AG04449 (cell line): Measurements from ENCODE around the gene LAGE3.

Source experiments
- CTCF ChIA-PET: fragments of 350-600 bp; formaldehyde crosslinking; extraction: SDS; loops from one replicate; lab custom pipeline; 2021; ENCODE audit warnings: antibody characterized with exemption; lab: Yijun Ruan, JAX
- POLR2A ChIA-PET: fragments of 400-600, 350-600 bp; formaldehyde crosslinking; extraction: SDS; loops from one replicate; lab custom pipeline; 2020; ENCODE audit warnings: antibody characterized with exemption, inconsistent platforms; lab: Yijun Ruan, JAX
- DNase-seq: peaks from one replicate; pipeline ENCODE4 v3.0.0-alpha.2; 2010; ENCODE audit warnings: low read depth, low spot score
- H3K4me3 ChIP-seq: 2 replicates; pipeline ENCODE4 v1.5.1; 2011; ENCODE audit warnings: low read depth, mild to moderate bottlenecking, control low read depth, low read length
- CTCF ChIP-seq: IDR thresholded peaks from one replicate; pipeline ENCODE4 v1.5.1; 2011; ENCODE audit warnings: mild to moderate bottlenecking, moderate library complexity, low read length, control low read depth, inconsistent platforms; ENCODE audit not compliant: insufficient read depth; ENCODE audit errors: missing control alignments

Gene LAGE3

GRCh38 chrX:154458954-154459778 is 19.9 kb downstream of the LAGE3 start:
- ChIA-PET CTCF (interaction anchor here (1.3 kb wide), 1 partner anchor 18 kb away, joined by 4 read pairs; no protein-coding TSS in a partner anchor), POLR2A (interaction anchor here (0.6 to 2.7 kb wide), 9 partner anchors 9 to 59 kb away, joined by 3 to 16 read pairs (median 4); partner anchors contain the start of genes FAM50A, LAGE3, SLC10A3 and UBL4A)
- no peak for TF ChIP-seq CTCF
- peak overlapping the region; percentile 72 for H3K4me3 ChIP-seq
- no peak for DNase-seq

GRCh38 chrX:154458116-154458953 is 20.7 kb downstream of the LAGE3 start, which contains the start of gene PLXNA3:
TSS of gene PLXNA3 (plus strand) at chrX:154458281. CDS start at chrX:154460184, 1,903 bp downstream.
- peak within 1 kb of the TSS; percentile 72 for H3K4me3 ChIP-seq
- no peak for DNase-seq
- no peak for TF ChIP-seq CTCF
- ChIA-PET CTCF (interaction anchor here (1.3 kb wide), 1 partner anchor 18 kb away, joined by 4 read pairs; no protein-coding TSS in a partner anchor), POLR2A (interaction anchor here (0.7 to 2.7 kb wide), 8 partner anchors 9 to 75 kb away, joined by 3 to 16 read pairs (median 4); partner anchors contain the start of genes FAM50A, LAGE3 and SLC10A3)

GRCh38 chrX:154457491-154458115 is 21.5 kb downstream of the LAGE3 start:
- H3K4me3 ChIP-seq: peak overlapping the region; percentile 52
- ChIA-PET POLR2A (interaction anchor here (0.7 to 1.0 kb wide), 2 partner anchors 12 to 76 kb away, joined by 3 read pairs; no protein-coding TSS in a partner anchor), CTCF (no interaction called here)
- TF ChIP-seq CTCF: no peak
- DNase-seq: no peak

GRCh38 chrX:154452823-154453222 is 26.3 kb downstream of the LAGE3 start:
- TF ChIP-seq CTCF: no peak
- DNase-seq: no peak
- no peak overlapping the region for H3K4me3 ChIP-seq
- ChIA-PET POLR2A (interaction anchor here (0.9 kb wide), 1 partner anchor 11 kb away, joined by 3 read pairs; no protein-coding TSS in a partner anchor), CTCF (no interaction called here)

GRCh38 chrX:154450312-154450711 is 28.8 kb downstream of the LAGE3 start:
- POLR2A ChIA-PET: interaction anchor here (2.3 kb wide), 1 partner anchor 9 kb away, joined by 8 read pairs; no protein-coding TSS in a partner anchor
- no peak overlapping the region for H3K4me3 ChIP-seq
- CTCF ChIA-PET: no interaction called here
- TF ChIP-seq CTCF: no peak
- no peak for DNase-seq
